ENCODE data around the gene CALY.
"Not testable (repeated sequence)": the region's sequence is repeated elsewhere in the genome, so short reads cannot be mapped to it uniquely, and the experiment has no call there.

CALY gene

DNA sequence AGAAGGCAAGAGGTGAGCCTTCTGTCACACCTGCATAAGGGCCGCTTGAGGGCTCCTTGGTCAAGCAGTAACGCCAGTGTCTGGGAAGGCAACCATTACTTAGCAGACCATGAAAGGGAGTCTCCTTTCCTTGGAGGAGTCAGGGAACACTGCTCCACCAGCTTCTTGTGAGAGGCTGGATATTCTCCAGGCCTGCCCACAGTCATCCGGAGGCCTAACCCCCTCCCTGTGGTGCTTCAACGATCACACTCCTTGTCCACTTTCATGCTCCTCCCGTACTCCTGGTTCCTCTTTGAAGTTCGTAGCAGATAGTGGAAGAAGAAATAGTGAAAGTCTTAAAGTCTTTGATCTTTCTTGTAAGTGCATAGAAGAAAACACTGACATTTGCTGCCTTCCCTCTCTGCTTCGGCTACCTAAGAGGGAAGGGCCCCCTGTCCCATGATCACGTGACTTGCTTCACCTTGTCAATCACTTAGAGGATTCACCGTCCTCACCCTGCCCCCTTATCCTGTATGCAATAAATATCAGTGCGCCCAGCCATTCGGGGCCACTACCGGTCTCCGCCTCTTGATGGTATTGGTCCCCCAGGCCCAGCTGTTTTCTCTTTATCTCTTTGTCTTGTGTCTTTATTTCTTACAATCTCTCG lies 14.5 kb downstream of the CALY start:
- H3K27me3 ChIP-seq (ENCODE audit: control insufficient read depth, insufficient read depth, low read length); DNase-seq (ENCODE audit: low read depth, low spot score); H3K4me1 ChIP-seq (ENCODE audit: control insufficient read depth, insufficient read depth, low read length); H3K9me3 ChIP-seq (ENCODE audit: control insufficient read depth, insufficient read depth, low read length); H3K27ac ChIP-seq (ENCODE audit: low read length); H3K36me3 ChIP-seq (ENCODE audit: control insufficient read depth, insufficient read depth, low read length); H3K4me3 ChIP-seq (ENCODE audit: low read length): not testable (repeated sequence)
- WGBS (ENCODE audit: insufficient coverage, insufficient read length) = no CpG with 5 or more reads among the region's 14 CpGs

DNA sequence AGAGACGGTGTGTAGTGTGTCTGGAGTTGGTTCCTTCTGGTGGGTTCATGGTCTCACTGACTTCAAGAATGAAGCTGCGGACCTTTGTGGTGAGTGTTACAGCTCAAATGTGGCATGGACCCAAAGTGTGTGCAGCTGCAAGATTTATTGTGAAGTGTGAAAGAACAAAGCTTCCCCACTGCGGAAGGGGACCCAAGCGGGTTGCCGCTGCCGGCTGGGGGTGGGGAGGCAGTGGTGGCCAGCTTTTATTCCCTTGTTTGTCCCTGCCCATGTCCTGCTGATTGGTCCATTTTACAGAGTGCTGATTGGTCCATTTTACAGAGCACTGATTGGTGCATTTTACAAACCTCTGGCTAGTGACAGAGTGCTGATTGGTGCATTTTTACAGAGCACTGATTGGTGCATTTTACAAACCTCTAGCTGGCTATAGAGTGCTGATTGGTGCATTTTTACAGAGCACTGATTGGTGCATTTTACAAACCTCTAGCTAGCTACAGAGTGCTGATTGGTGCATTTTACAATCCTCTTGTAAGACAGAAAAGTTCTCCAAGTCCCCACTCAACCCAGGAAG lies 15.8 kb downstream of the CALY start:
- H3K4me1 ChIP-seq (ENCODE audit: control insufficient read depth, insufficient read depth, low read length); H3K36me3 ChIP-seq (ENCODE audit: control insufficient read depth, insufficient read depth, low read length); H3K27ac ChIP-seq (ENCODE audit: low read length); H3K9me3 ChIP-seq (ENCODE audit: control insufficient read depth, insufficient read depth, low read length); DNase-seq (ENCODE audit: low read depth, low spot score); H3K27me3 ChIP-seq (ENCODE audit: control insufficient read depth, insufficient read depth, low read length); H3K4me3 ChIP-seq (ENCODE audit: low read length): not testable (repeated sequence)
- WGBS (ENCODE audit: insufficient coverage, insufficient read length) = no CpG with 5 or more reads among the region's 6 CpGs

GRCh38 chr10:133318494-133319127 lies 18.1 kb downstream of the CALY start:
- Histone ChIP-seq H3K9me3 (ENCODE audit: control insufficient read depth, insufficient read depth, low read length) (no peaks in the 10 kb centered on the region), H3K27me3 (ENCODE audit: control insufficient read depth, insufficient read depth, low read length) (no peaks in the 10 kb centered on the region), H3K27ac (ENCODE audit: low read length) (no peak overlapping the region), H3K4me3 (ENCODE audit: low read length) (peak overlapping the region; percentile 45; the same call in 1 of the 2 replicates), H3K4me1 (ENCODE audit: control insufficient read depth, insufficient read depth, low read length) (no peaks in the 10 kb centered on the region), H3K36me3 (ENCODE audit: control insufficient read depth, insufficient read depth, low read length) (no peaks in the 10 kb centered on the region)
- no CpG with 5 or more reads among the region's 51 CpGs for WGBS (ENCODE audit: insufficient coverage, insufficient read length)
- DNase-seq (ENCODE audit: low read depth, low spot score) = peak; percentile 47

GRCh38 chr10:133316732-133317131 lies 20.0 kb downstream of the CALY start:
- no peak overlapping the region for H3K27ac ChIP-seq (ENCODE audit: low read length)
- WGBS (ENCODE audit: insufficient coverage, insufficient read length) = no CpG with 5 or more reads among the region's 7 CpGs

GRCh38 chr10:133316266-133316665 lies 20.4 kb downstream of the CALY start:
- Histone ChIP-seq H3K9me3 (ENCODE audit: control insufficient read depth, insufficient read depth, low read length) (no peaks in the 10 kb centered on the region), H3K36me3 (ENCODE audit: control insufficient read depth, insufficient read depth, low read length) (0 out of 2 replicates have a peak, but pooled peaks cover 2% of the 10 kb centered on the region), H3K4me3 (ENCODE audit: low read length) (no peak overlapping the region), H3K27ac (ENCODE audit: low read length) (no peak overlapping the region), H3K4me1 (ENCODE audit: control insufficient read depth, insufficient read depth, low read length) (no peaks in the 10 kb centered on the region), H3K27me3 (ENCODE audit: control insufficient read depth, insufficient read depth, low read length) (no peaks in the 10 kb centered on the region)
- DNase-seq (ENCODE audit: low read depth, low spot score) = no peak
- WGBS (ENCODE audit: insufficient coverage, insufficient read length) = no CpG with 5 or more reads among the region's 9 CpGs

More at GRCh38 chr10:133316732-133317131, 20.0 kb downstream of the CALY start:
- H3K36me3 ChIP-seq (ENCODE audit: control insufficient read depth, insufficient read depth, low read length) = 0 out of 2 replicates have a peak, but pooled peaks cover 2% of the 10 kb centered on the region
- no peak for DNase-seq (ENCODE audit: low read depth, low spot score)
- H3K4me3 ChIP-seq (ENCODE audit: low read length) = no peak overlapping the region
- no peaks in the 10 kb centered on the region for H3K4me1 ChIP-seq (ENCODE audit: control insufficient read depth, insufficient read depth, low read length)
- H3K27me3 ChIP-seq (ENCODE audit: control insufficient read depth, insufficient read depth, low read length) = no peaks in the 10 kb centered on the region
- no peaks in the 10 kb centered on the region for H3K9me3 ChIP-seq (ENCODE audit: control insufficient read depth, insufficient read depth, low read length)

- no peak for DNase-seq (ENCODE audit: low read depth, low spot score)
- H3K4me3 ChIP-seq (ENCODE audit: low read length) = no peak overlapping the region
- H3K27me3 ChIP-seq (ENCODE audit: control insufficient read depth, insufficient read depth, low read length) = no peaks in the 10 kb centered on the region
- 0 out of 2 replicates have a peak, but pooled peaks cover 2% of the 10 kb centered on the region for H3K36me3 ChIP-seq (ENCODE audit: control insufficient read depth, insufficient read depth, low read length)
- H3K4me1 ChIP-seq (ENCODE audit: control insufficient read depth, insufficient read depth, low read length) = no peaks in the 10 kb centered on the region
- H3K27ac ChIP-seq (ENCODE audit: low read length) = no peak overlapping the region
- H3K9me3 ChIP-seq (ENCODE audit: control insufficient read depth, insufficient read depth, low read length) = no peaks in the 10 kb centered on the region
- no CpG with 5 or more reads among the region's 5 CpGs for WGBS (ENCODE audit: insufficient coverage, insufficient read length)
Measured at GRCh38 chr10:133315847-133316246, 20.8 kb downstream of the CALY start.

GRCh38 chr10:133314911-133315310 lies 21.8 kb downstream of the CALY start:
- no peaks in the 10 kb centered on the region for H3K9me3 ChIP-seq (ENCODE audit: control insufficient read depth, insufficient read depth, low read length)
- peaks cover 7% of the 10 kb centered on the region for H3K36me3 ChIP-seq (ENCODE audit: control insufficient read depth, insufficient read depth, low read length)
- H3K4me3 ChIP-seq (ENCODE audit: low read length) = no peak overlapping the region
- no peak overlapping the region for H3K27ac ChIP-seq (ENCODE audit: low read length)
- no peaks in the 10 kb centered on the region for H3K27me3 ChIP-seq (ENCODE audit: control insufficient read depth, insufficient read depth, low read length)
- DNase-seq (ENCODE audit: low read depth, low spot score) = no peak
- no CpG with 5 or more reads among the region's 12 CpGs for WGBS (ENCODE audit: insufficient coverage, insufficient read length)
- no peaks in the 10 kb centered on the region for H3K4me1 ChIP-seq (ENCODE audit: control insufficient read depth, insufficient read depth, low read length)

DNA sequence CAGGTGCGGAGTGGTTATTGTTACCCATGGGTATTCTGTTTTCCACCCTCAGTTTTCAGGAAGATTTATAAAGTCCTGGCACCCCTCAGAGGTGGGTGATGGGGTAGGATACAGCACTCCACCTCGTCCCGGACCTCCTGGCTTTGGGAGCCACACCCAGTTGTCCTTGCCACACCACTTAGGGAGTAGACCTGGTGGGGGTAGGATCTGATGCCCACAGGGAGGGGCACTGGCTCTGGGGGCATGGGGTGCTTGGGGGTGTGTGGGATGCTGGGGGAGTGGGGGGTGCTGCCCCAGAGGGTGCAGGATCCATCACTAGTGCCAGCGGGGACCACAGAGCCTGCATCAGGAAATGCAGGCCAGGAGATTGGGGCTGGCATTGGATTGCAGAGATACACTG lies 23.5 kb downstream of the CALY start:
- H3K4me3 ChIP-seq (ENCODE audit: low read length) = no peak overlapping the region
- WGBS (ENCODE audit: insufficient coverage, insufficient read length) = no CpG with 5 or more reads among the region's 4 CpGs

DNA sequence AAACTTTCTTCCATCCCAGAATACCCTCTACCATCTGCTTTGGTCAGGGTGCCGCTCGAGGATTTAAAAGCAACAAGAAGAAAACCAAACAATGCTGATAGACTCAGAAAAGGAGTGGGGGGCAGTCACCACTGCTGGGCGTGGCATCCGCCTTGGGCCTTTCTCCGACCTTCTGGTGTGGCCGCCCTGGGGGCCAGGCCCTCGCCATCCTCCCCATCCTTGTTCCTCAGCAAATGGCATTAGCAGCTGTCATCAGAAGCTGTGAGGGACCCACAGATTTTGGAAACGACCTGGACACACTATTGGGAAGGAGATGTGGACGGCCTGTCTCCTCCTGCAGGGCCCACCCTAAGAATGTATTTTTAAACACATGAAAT lies 23.9 kb downstream of the CALY start:
- no peaks in the 10 kb centered on the region for H3K27me3 ChIP-seq (ENCODE audit: control insufficient read depth, insufficient read depth, low read length)
- H3K9me3 ChIP-seq (ENCODE audit: control insufficient read depth, insufficient read depth, low read length) = no peaks in the 10 kb centered on the region
- peaks cover 9% of the 10 kb centered on the region for H3K36me3 ChIP-seq (ENCODE audit: control insufficient read depth, insufficient read depth, low read length)
- no peak for DNase-seq (ENCODE audit: low read depth, low spot score)
- 0 out of 2 replicates have a peak, but pooled peaks cover 3% of the 10 kb centered on the region for H3K4me1 ChIP-seq (ENCODE audit: control insufficient read depth, insufficient read depth, low read length)
- WGBS (ENCODE audit: insufficient coverage, insufficient read length) = no CpG with 5 or more reads among the region's 9 CpGs
- H3K27ac ChIP-seq (ENCODE audit: low read length) = no peak overlapping the region
- no peak overlapping the region for H3K4me3 ChIP-seq (ENCODE audit: low read length)

More for the DNA sequence above, 23.5 kb downstream of the CALY start:
- Histone ChIP-seq H3K27me3 (ENCODE audit: control insufficient read depth, insufficient read depth, low read length) (no peaks in the 10 kb centered on the region), H3K36me3 (ENCODE audit: control insufficient read depth, insufficient read depth, low read length) (peaks cover 9% of the 10 kb centered on the region), H3K9me3 (ENCODE audit: control insufficient read depth, insufficient read depth, low read length) (no peaks in the 10 kb centered on the region), H3K27ac (ENCODE audit: low read length) (no peak overlapping the region), H3K4me1 (ENCODE audit: control insufficient read depth, insufficient read depth, low read length) (0 out of 2 replicates have a peak, but pooled peaks cover 2% of the 10 kb centered on the region)
- DNase-seq (ENCODE audit: low read depth, low spot score) = no peak

- H3K4me1 ChIP-seq (ENCODE audit: control insufficient read depth, insufficient read depth, low read length) = 0 out of 2 replicates have a peak, but pooled peaks cover 3% of the 10 kb centered on the region
- no peaks in the 10 kb centered on the region for H3K27me3 ChIP-seq (ENCODE audit: control insufficient read depth, insufficient read depth, low read length)
- no peaks in the 10 kb centered on the region for H3K9me3 ChIP-seq (ENCODE audit: control insufficient read depth, insufficient read depth, low read length)
- no peak for DNase-seq (ENCODE audit: low read depth, low spot score)
- H3K4me3 ChIP-seq (ENCODE audit: low read length) = no peak overlapping the region
- peaks cover 9% of the 10 kb centered on the region for H3K36me3 ChIP-seq (ENCODE audit: control insufficient read depth, insufficient read depth, low read length)
- H3K27ac ChIP-seq (ENCODE audit: low read length) = no peak overlapping the region
- no CpG with 5 or more reads among the region's 23 CpGs for WGBS (ENCODE audit: insufficient coverage, insufficient read length)
Measured at GRCh38 chr10:133312016-133312768, 24.5 kb downstream of the CALY start.
